Spleen (tissue), 11 donors: ENCODE data around the gene LAIR1. TPM values are rescaled to one million over a fixed set of nuclear protein-coding genes. Genes with fewer than 3 reads are reported as not detected.
A peak's percentile ranks its signal among the peaks of the same experiment; 100 is the strongest.

Experiments
- DNase-seq: peaks from one replicate; pipeline ENCODE4 v3.0.0-alpha.2; 2020
- H3K27ac ChIP-seq, 8 donors: fragments of 200-600 bp; sonication (generic) in 7 of 8; 1 replicate in 4 of 8; 2 replicates in 4 of 8; pipeline versions ENCODE4 v1.5.0 to v1.8.0; 2016 to 2021; ENCODE audit warnings: inconsistent platforms in 4 of 8, mild to moderate bottlenecking in 4 of 8, moderate library complexity in 1 of 8
- H3K27me3 ChIP-seq, 7 donors: fragments of 200-600 bp; sonication (generic) in 6 of 7; replicated peaks in 1 of 7; 1 replicate in 4 of 7; 2 replicates in 3 of 7; pipeline versions ENCODE4 v1.5.0 to v1.8.0; 2016 to 2021; ENCODE audit warnings: inconsistent platforms in 3 of 7, mild to moderate bottlenecking in 1 of 7
- H3K36me3 ChIP-seq, 6 donors: fragments of 200-600 bp; sonication (generic) in 5 of 6; 1 replicate in 4 of 6; 2 replicates in 2 of 6; pipeline versions ENCODE4 v1.5.0 to v1.8.0; 2016 to 2021; ENCODE audit warnings: inconsistent platforms in 2 of 6
- H3K4me1 ChIP-seq, 6 donors: fragments of 200-600 bp; sonication (generic) in 5 of 6; 1 replicate in 3 of 6; 2 replicates in 3 of 6; pipeline versions ENCODE4 v1.5.0 to v1.8.0; 2016 to 2021; ENCODE audit warnings: inconsistent platforms in 3 of 6
- H3K4me3 ChIP-seq, 8 donors: fragments of 200-600 bp; sonication (generic) in 7 of 8; 1 replicate in 4 of 8; 2 replicates in 4 of 8; pipeline versions ENCODE4 v1.5.0 to v1.8.0; 2016 to 2021; ENCODE audit warnings: inconsistent platforms in 4 of 8, mild to moderate bottlenecking in 4 of 8, moderate library complexity in 2 of 8
- H3K9me3 ChIP-seq, 8 donors: fragments of 200-600 bp; sonication (generic) in 7 of 8; 1 replicate in 4 of 8; 2 replicates in 4 of 8; pipeline versions ENCODE4 v1.5.0 to v1.8.0; 2016 to 2021; ENCODE audit warnings: inconsistent platforms in 4 of 8
- CTCF ChIP-seq, 11 experiments: fragments of 200-600 bp in 7 of 11; fragments of 450-650 bp in 4 of 11; sonication (generic) in 4 of 11; IDR thresholded peaks in 8 of 11; conservative IDR thresholded peaks in 3 of 11; 1 replicate in 7 of 11; 2 replicates in 4 of 11; pipeline versions ENCODE4 v1.4.0 to v1.8.0; 2016 to 2021; ENCODE audit warnings: antibody characterized with exemption in 11 of 11, inconsistent platforms in 4 of 11, mild to moderate bottlenecking in 1 of 11
- POLR2A ChIP-seq, 3 donors: fragments of 450-650 bp; IDR thresholded peaks; one replicate each; pipeline ENCODE4 v1.5.1; 2017; ENCODE audit warnings: antibody characterized with exemption in 3 of 3, mild to moderate bottlenecking in 1 of 3
- POLR2AphosphoS5 ChIP-seq, 3 donors: sonication (generic); formaldehyde crosslinking; IDR thresholded peaks; one replicate each; pipeline ENCODE4 v1.5.1; 2017; ENCODE audit warnings: antibody characterized with exemption in 3 of 3
- WGBS, 5 donors: extraction: QIAGEN DNeasy Blood & Tissue Kit in 3 of 5; methylation state at CpG; one replicate each; pipeline versions ENCODE4 v1.1.5 to v1.1.7; 2013 to 2018; 5-methylcytosine and 5-hydroxymethylcytosine counted together
- intact Hi-C: fragments of 100-400 bp; cut with DNase I; formaldehyde crosslinking; loops from one replicate; pipeline ENCODE4 v1.15.0; 2023; ENCODE audit warnings: low total_unique reads
- polyA plus RNA-seq, 3 donors: library from polyadenylated mRNA; stranded (reverse); fragments of 200-250 nt; gene quantifications; one replicate each; pipeline ENCODE4 v1.2.1, GENCODE V29; 2013
- total RNA-seq, 7 donors: library from RNA; depleted of rRNA in 3 of 7; stranded (reverse); fragments of >200 nt in 3 of 7; fragmentation: NEBNext Ultra II Directional in 4 of 7; extraction: Animal tissue kit (Norgen Biotek cat#: 25700) in 4 of 7; gene quantifications; one replicate each; pipeline versions ENCODE4 v1.1.0 to v1.2.1, GENCODE V29; 2016 to 2021
- donor health status: healthy with polysubstance abuse.
- donor health status: DM: no; HTN: no; CAD: no; lungs with moderate emphysema.
- donor health status: DM: no; HTN: no; CAD: no.
- donor health status: Bipolar disorder and iron deficiency.
- donor health status: healthy.
- donor health status: DM: no; HTN: no; CAD: no.
- donor health status: DM: yes; HTN: yes; CAD: no.

Gene LAIR1
- total and polyA plus RNA-seq, 10 donors = 56.3 to 164 (median 109) TPM

- TF ChIP-seq POLR2AphosphoS5 (IDR thresholded peaks at IDR 0.05) (no peak), CTCF (IDR thresholded peaks at IDR 0.05 in 8 of 11, conservative IDR thresholded peaks at IDR 0.05 in 3 of 11) (no peak), POLR2A (IDR thresholded peaks at IDR 0.05) (no peak)
- WGBS, 5 donors = 53 to 85% (median 66%) methylated on average over 3 of the region's 3 CpGs
- intact Hi-C loops = no loop called here
- no peaks in the 10 kb centered on the region for H3K27me3 ChIP-seq
- H3K9me3 ChIP-seq = no peaks in the 10 kb centered on the region
- peaks cover 8 to 81% (median 25%) of the 10 kb centered on the region in 6 donors for H3K4me1 ChIP-seq
- no peak for DNase-seq
- H3K27ac ChIP-seq = peak overlapping the region in 2 of 8 donors; percentile 12 to 15
- H3K4me3 ChIP-seq = no peak overlapping the region
- H3K36me3 ChIP-seq = peaks cover 0 to 39% (median 28%) of the 10 kb centered on the region in 6 donors
Observed at GRCh38 chr19:54354761-54355160, 10.0 kb downstream of the LAIR1 start.

GRCh38 chr19:54352546-54352945, 12.2 kb downstream of the LAIR1 start:
- H3K27me3 ChIP-seq = no peaks in the 10 kb centered on the region
- TF ChIP-seq POLR2AphosphoS5 (IDR thresholded peaks at IDR 0.05) = no peak
- TF ChIP-seq CTCF (IDR thresholded peaks at IDR 0.05 in 8 of 11, conservative IDR thresholded peaks at IDR 0.05 in 3 of 11) = no peak
- TF ChIP-seq POLR2A (IDR thresholded peaks at IDR 0.05) = no peak
- intact Hi-C loops = no loop called here
- WGBS, 5 donors = 27 to 53% (median 50%) methylated on average over 3 of the region's 3 CpGs
- DNase-seq = no peak
- H3K27ac ChIP-seq = peak overlapping the region; percentile 7 to 84 (median 70)
- peaks cover 0 to 37% (median 28%) of the 10 kb centered on the region in 6 donors for H3K36me3 ChIP-seq
- H3K4me3 ChIP-seq = no peak overlapping the region
- H3K4me1 ChIP-seq = peaks cover 8 to 87% (median 28%) of the 10 kb centered on the region in 6 donors
- no peaks in the 10 kb centered on the region for H3K9me3 ChIP-seq

- intact Hi-C loops = no loop called here
- 38 to 65% (median 49%) methylated on average over 4 to 7 of the region's 7 CpGs for WGBS, 5 donors
- Histone ChIP-seq H3K9me3 (no peaks in the 10 kb centered on the region), H3K4me1 (peaks cover 10 to 87% (median 31%) of the 10 kb centered on the region in 6 donors), H3K36me3 (peaks cover 0 to 32% (median 26%) of the 10 kb centered on the region in 6 donors), H3K4me3 (no peak overlapping the region), H3K27me3 (no peaks in the 10 kb centered on the region), H3K27ac (peak overlapping the region; percentile 7 to 84 (median 70))
- TF ChIP-seq POLR2A (IDR thresholded peaks at IDR 0.05) = no peak
- peak in 4 of 11 experiments; percentile 11 to 21 (median 20) for TF ChIP-seq CTCF (IDR thresholded peaks at IDR 0.05 in 8 of 11, conservative IDR thresholded peaks at IDR 0.05 in 3 of 11)
- TF ChIP-seq POLR2AphosphoS5 (IDR thresholded peaks at IDR 0.05) = peak; percentile 4 to 68 (median 59)
- DNase-seq = peak; percentile 82
Observed at GRCh38 chr19:54352041-54352440, 12.7 kb downstream of the LAIR1 start.

- intact Hi-C loops = no loop called here
- TF ChIP-seq CTCF (IDR thresholded peaks at IDR 0.05 in 8 of 11, conservative IDR thresholded peaks at IDR 0.05 in 3 of 11) (no peak), POLR2A (IDR thresholded peaks at IDR 0.05) (no peak), POLR2AphosphoS5 (IDR thresholded peaks at IDR 0.05) (no peak)
- no peaks in the 10 kb centered on the region for H3K9me3 ChIP-seq
- H3K4me1 ChIP-seq = peaks cover 12 to 87% (median 36%) of the 10 kb centered on the region in 6 donors
- peak overlapping the region in 7 of 8 donors; percentile 7 to 84 (median 73) for H3K27ac ChIP-seq
- peaks cover 0 to 27% (median 21%) of the 10 kb centered on the region in 6 donors for H3K36me3 ChIP-seq
- H3K4me3 ChIP-seq = no peak overlapping the region
- WGBS, 5 donors = 29 to 43% (median 38%) methylated on average over 2 of the region's 2 CpGs
- peaks cover 0 to 5% (median 0%) of the 10 kb centered on the region in 7 donors for H3K27me3 ChIP-seq
- DNase-seq = no peak
Observed at GRCh38 chr19:54351474-54351873, 13.3 kb downstream of the LAIR1 start.
